Embryonic facial prominence (tissue), 1 donor: ENCODE results near the gene JAML.

ENCODE experiments used
- DNase-seq: peaks from one replicate; pipeline ENCODE4 v3.0.0-alpha.2; 2016; ENCODE audit errors: extremely low spot score

Gene JAML

DNA sequence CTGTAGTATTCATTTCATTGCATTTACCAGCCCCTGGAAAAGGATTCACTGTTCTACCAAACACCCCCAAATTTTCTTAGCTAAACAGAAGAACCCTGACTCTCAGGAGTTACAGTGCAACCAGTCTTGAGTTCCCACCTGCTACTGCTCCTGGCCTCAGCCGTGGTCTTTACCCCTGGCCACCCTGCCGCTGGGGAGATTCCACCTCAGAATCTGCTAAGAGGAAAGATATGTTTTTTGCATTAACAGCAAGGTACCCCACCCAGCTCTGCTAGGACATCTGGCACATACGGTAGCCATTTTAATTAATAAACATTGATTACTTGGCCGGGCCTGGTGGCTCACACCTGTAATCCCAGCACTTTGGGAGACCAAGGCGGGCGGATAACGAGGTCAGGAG lies 9.0 kb downstream of the JAML start:
- DNase-seq = no peak

GRCh38 chr11:118215262-118215661 lies 9.5 kb downstream of the JAML start:
- DNase-seq = no peak

- DNase-seq = no peak
Measured at GRCh38 chr11:118214210-118214914, 10.4 kb downstream of the JAML start.

GRCh38 chr11:118213781-118214180 lies 11.0 kb downstream of the JAML start:
- no peak for DNase-seq

DNA sequence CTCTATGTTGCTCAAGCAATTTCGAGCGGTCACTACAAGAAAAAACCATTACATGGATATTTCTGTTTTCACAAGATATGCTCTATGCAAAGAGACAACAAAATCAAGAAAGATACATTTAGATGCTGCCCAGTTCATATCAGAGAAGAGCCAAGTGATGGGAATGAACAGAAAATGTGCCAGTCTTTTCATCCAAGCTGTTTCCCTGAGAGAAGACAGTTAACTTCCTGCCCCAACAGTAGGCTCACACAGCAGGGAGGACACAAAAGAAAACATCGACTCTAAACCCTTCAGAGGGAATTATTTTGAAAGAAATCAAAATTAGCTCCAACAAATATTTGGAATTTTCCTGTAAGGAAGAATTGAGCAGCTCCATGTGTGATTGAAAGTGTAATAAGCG lies 11.6 kb downstream of the JAML start:
- no peak for DNase-seq

DNA sequence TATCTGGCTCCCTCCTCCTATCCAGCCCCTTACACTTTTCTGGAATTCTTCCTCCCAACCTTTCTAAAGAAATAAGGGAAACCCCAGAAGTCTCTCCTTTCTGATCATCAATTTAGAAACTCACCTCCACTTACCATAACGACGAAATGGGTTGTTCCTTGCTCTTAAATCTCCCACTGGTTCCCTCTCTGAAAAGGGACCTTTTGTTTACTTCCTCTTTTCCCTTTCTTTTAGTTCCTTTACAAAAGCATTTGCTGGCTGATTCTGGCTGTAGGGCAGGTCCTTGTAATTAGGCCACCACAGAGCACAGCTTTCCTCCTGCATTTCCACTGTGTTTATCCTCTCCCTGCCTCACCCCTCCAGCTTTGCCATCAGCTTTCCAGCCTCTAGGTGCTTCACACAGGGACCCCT lies 12.0 kb downstream of the JAML start:
- no peak for DNase-seq

DNA sequence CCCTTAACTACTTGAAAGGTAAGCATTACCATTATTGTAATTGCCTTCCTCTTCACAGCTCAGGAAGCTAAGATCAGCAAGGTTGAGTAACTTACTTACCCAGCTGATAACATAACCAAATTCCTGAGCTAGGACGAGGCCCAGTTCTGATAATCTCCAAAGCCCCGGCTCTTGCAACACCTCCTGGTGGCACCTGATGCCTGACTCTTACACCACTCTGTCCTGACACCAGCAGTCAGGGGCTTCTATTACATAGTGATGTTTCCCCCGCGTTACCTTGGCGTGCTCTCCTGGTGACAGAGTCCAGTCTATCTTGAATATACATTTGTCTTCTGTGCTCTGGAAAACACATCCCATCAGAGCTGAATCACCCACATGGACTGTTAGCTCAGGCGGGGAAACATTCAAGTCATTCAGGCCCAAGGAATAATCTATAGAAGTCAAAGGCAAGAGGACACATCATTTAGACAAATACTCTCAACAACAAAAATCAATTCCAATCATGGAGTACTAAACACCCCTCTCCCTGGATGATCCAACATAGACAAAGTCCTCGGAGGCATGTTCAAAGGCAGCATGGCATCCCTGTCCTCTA lies 12.6 kb downstream of the JAML start:
- no peak for DNase-seq

- no peak for DNase-seq
Measured at GRCh38 chr11:118211006-118211405, 13.8 kb downstream of the JAML start.

DNA sequence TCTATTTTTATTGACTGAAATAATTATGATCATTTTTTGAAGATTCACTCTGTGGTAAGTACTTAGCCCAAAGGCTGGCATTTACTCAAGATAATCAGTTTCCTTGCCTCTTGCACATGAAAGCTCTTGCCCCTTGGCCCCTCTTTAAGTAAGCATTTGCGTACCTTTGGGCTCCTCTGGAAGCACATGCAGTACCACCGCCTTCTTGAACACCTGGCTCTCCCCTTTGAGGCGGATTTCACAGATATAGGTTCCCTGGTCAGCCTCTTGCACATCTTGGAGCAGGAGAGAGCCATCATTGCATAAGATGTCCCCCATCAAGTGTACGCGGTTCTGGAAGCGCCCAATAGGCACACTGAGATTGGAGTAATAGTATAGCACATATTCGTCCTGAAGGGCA lies 14.5 kb downstream of the JAML start:
- DNase-seq = no peak

DNA sequence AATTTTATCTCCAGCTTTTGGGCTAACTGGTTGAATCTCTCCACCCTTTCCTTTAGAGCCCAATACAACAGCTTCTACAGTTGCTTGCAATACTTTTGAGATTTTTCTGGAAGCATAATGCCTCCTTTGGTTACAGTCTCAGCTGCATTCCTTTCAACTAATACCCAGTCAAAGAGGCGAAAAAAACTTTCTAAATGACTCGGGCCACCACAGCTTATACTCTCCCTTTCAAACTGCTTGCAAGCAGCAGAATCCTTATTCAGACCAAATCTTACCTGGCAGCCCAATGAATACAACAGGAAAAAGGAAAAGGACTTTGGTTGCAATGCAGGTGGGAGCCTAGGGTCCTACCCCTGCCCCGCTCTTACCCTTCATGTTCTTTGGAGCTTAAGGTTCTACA lies 15.8 kb downstream of the JAML start:
- no peak for DNase-seq

- no peak for DNase-seq
Measured at GRCh38 chr11:118207079-118207478, 17.7 kb downstream of the JAML start.

- DNase-seq = no peak
Measured at GRCh38 chr11:118206391-118207031, 18.3 kb downstream of the JAML start.

DNA sequence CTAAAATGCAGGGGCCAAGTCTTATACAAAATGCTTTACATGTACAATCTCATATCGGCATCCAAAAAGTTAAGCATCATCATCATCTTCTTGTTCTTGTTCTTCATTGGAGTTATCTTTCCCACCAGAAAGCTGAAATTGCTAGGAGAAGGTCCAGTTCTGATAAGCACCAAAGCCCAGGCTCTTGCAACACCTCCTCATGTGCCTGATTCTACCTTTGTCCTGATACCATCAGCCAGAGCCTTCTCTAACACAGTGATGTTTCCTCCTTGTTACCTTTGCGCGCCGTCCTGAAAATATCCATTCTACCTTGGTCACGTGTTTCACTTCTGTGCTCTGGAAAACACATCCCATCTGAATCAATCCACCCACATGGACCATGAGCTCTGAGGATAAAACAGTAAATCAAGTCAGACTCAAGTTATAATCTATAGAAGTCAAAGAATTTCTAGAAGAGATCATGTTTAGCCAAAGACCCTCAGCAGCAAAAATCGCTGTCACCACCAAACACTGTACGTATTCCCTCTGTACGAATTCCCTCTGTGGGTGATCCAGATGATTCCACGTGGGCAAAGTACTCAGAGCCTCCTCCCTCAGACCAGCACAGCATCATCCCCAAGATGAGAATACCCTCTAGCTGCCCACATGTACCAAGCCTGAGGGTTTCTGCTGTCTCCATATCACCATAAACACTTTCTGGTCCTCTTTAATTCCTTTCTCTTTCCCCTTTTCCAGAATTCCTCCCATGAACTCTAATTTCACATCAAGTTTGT lies 19.0 kb downstream of the JAML start:
- no peak for DNase-seq

DNA sequence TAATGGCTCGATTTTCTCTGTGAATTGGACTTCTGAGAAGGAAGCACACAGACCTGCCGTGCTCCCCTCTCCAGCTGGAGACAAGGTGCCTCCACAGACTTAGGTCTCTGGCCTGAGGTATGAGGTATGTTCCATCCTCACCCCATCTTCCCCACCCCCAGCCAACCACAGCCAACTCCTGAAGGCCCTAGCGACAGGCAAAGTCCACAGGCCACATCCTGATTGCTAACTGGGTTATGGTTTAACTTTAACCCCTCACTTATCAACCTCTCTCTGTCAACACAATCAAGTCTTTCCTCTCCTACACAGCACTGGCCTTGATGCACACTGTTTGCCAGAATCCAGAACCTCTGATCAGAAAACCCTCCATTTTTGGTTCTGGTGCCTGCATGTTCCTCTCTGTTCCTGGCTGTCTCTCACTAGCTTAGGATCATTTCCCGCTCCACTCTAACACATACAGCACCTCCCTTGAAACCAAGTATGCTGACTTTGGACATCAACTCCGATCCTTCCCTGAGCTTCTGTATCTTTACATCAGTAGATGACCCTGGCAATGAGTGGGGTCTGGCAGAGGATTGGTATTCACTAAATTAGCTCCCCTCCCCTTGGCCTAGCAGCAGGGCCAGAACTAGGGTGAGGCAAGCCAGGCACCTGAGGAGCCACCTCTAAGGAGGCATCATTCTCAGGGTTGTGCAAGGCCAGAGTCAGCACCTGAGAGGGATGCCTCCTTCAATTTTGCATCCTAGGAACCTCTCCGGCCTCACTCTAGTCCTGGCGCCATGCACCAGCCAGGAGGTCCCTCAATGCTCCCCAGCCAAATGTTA lies 22.0 kb downstream of the JAML start:
- no peak for DNase-seq

GRCh38 chr11:118201966-118202365 lies 22.8 kb downstream of the JAML start:
- no peak for DNase-seq

DNA sequence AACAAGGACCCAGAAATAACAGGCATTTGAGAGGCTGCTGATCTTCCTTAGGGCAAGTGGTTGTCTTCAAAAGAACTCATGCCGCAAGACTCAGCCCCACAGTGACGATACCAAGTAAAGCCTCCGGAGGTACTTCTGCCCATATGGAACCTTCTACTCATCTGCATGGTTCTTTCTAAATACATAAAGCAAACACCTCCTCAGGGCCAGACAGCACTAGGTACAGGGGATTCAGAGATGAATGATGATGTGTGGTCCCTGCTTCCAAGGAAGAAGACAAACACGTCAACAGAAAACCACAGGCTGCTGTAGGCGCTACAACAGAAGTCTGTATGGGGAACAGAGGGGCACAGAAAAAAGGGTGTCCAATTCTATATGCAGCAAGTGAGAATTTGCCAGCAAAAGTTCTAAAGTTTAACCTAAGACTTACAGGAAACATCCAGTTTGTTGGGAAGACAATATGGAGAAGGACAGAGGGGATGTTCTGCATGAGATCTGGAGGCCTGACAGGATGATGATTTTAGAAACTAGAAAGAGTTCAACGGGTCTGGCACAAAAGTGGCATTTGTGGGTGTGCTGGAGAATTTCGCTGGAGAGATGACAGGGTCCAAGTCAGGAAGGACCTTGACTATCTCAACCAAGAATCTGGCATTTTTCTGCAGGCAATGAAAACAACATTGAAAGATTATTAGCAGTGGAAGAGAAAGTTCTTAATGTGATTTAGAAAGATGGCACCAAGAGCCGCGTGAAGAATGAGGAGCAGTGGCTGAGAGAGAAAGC lies 23.7 kb downstream of the JAML start:
- no peak for DNase-seq

GRCh38 chr11:118200497-118200896 lies 24.3 kb downstream of the JAML start:
- DNase-seq = no peak

GRCh38 chr11:118199135-118199534 lies 25.7 kb downstream of the JAML start:
- no peak for DNase-seq

DNA sequence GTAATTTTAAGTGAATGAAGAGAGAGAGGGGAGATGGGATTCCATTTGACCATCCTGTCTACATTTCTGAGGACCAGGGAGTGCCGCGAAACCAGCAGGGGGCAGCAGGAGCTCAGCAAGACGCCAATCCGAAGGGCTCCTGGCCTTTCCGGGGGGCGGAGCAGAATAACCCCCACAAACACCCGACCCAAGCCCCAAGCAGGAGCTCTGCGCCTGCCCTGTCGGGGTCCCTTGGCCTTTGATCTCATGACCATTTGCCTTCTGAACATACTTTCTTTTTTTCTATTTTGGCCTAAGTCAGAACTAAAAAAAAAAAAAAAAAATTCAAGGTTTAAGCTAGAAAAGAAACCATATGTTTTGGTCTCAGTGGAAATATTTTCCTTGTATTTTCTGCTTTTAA lies 26.4 kb downstream of the JAML start:
- DNase-seq = peak; percentile 38

- DNase-seq = no peak
Measured at GRCh38 chr11:118194835-118195627, 29.8 kb downstream of the JAML start.
